ENCODE measurements around the gene TTC31.

DNA sequence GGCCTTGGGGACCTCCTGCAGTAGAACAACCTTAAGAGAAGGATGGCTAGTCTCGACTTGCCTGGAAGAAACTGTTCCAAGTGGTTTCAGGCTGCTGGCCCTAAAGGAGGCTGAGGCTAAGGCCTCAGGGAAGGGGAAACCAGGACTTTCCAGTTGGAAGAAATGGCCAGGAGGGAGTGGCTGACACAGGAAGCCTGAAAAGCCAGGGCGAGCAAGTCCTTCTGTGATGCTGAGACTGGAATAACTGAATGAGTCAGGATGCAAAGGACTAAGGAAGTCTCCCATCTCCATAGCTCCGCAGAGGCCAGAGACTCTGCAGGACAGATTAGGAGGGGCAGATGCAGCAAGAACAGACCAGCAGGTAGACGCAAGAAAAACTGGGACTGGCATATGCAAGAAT lies 54.3 kb downstream of the TTC31 start:
- TF ChIP-seq POLR2A (IDR thresholded peaks at IDR 0.05), result no peak
- TF ChIP-seq, protein P1, sequence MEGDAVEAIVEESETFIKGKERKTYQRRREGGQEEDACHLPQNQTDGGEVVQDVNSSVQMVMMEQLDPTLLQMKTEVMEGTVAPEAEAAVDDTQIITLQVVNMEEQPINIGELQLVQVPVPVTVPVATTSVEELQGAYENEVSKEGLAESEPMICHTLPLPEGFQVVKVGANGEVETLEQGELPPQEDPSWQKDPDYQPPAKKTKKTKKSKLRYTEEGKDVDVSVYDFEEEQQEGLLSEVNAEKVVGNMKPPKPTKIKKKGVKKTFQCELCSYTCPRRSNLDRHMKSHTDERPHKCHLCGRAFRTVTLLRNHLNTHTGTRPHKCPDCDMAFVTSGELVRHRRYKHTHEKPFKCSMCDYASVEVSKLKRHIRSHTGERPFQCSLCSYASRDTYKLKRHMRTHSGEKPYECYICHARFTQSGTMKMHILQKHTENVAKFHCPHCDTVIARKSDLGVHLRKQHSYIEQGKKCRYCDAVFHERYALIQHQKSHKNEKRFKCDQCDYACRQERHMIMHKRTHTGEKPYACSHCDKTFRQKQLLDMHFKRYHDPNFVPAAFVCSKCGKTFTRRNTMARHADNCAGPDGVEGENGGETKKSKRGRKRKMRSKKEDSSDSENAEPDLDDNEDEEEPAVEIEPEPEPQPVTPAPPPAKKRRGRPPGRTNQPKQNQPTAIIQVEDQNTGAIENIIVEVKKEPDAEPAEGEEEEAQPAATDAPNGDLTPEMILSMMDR (IDR thresholded peaks at IDR 0.05), result no peak

Measured in gastroesophageal sphincter (tissue), 3 donors.